SW 1271 (cell line): Measurements from ENCODE around the gene FAM78A.
"Not testable (repeated sequence)": the region's sequence is repeated elsewhere in the genome, so short reads cannot be mapped to it uniquely, and the experiment has no call there.

Experiments
- DNase-seq, 2 experiments: peaks; one replicate each; lab custom pipeline; 2025; lab: John Stamatoyannopoulos, UW

Gene FAM78A

GRCh38 chr9:131280660-131281059, 4.3 kb upstream of the FAM78A start:
- DNase-seq: no peak

- DNase-seq: no peak
Measured at GRCh38 chr9:131279863-131280570, 3.7 kb upstream of the FAM78A start.

- DNase-seq: no peak
Measured at GRCh38 chr9:131279196-131279862, 3.0 kb upstream of the FAM78A start.

- no peak for DNase-seq
Measured at GRCh38 chr9:131278702-131279111, 2.4 kb upstream of the FAM78A start.

GRCh38 chr9:131277910-131278701, 1.8 kb upstream of the FAM78A start:
- peak; percentile 66 to 72 for DNase-seq

- no peak for DNase-seq
Measured at GRCh38 chr9:131277287-131277909, 1.1 kb upstream of the FAM78A start.

GRCh38 chr9:131276891-131277286, 579 bp upstream of the FAM78A start:
- no peak for DNase-seq

- peak in 1 of 2 experiments; percentile 7 for DNase-seq
Measured at GRCh38 chr9:131275332-131276093, 797 bp downstream of the FAM78A start.

GRCh38 chr9:131274674-131275331, 1.5 kb downstream of the FAM78A start:
- DNase-seq: no peak

GRCh38 chr9:131273856-131274673, 2.2 kb downstream of the FAM78A start:
- no peak for DNase-seq

GRCh38 chr9:131273146-131273855, 3.0 kb downstream of the FAM78A start:
- no peak for DNase-seq

GRCh38 chr9:131272212-131272611, 4.1 kb downstream of the FAM78A start:
- no peak for DNase-seq

GRCh38 chr9:131271506-131271931, 4.8 kb downstream of the FAM78A start:
- DNase-seq: no peak

GRCh38 chr9:131271016-131271273, 5.4 kb downstream of the FAM78A start:
- not testable (repeated sequence) for DNase-seq

GRCh38 chr9:131270171-131271015, 5.9 kb downstream of the FAM78A start:
- DNase-seq: no peak

- DNase-seq: no peak
Measured at GRCh38 chr9:131266266-131267229, 9.8 kb downstream of the FAM78A start.

GRCh38 chr9:131264231-131264630, 12.1 kb downstream of the FAM78A start:
- no peak for DNase-seq

GRCh38 chr9:131263701-131264100, 12.6 kb downstream of the FAM78A start:
- no peak for DNase-seq
